Stimulated activated CD4-positive, alpha-beta T cell treated with anti-CD3 and anti-CD28 coated beads, Interleukin-2, amount 100 ng/mL, for 24 hours (primary cell): Measurements from ENCODE around the gene PLSCR1.
"Not testable (repeated sequence)": the region's sequence is repeated elsewhere in the genome, so short reads cannot be mapped to it uniquely, and the experiment has no call there.

Experiments
- DNase-seq, 2 donors: peaks; one replicate each; pipeline ENCODE4 v3.0.0-alpha.2; 2020

The PLSCR1 gene

DNA sequence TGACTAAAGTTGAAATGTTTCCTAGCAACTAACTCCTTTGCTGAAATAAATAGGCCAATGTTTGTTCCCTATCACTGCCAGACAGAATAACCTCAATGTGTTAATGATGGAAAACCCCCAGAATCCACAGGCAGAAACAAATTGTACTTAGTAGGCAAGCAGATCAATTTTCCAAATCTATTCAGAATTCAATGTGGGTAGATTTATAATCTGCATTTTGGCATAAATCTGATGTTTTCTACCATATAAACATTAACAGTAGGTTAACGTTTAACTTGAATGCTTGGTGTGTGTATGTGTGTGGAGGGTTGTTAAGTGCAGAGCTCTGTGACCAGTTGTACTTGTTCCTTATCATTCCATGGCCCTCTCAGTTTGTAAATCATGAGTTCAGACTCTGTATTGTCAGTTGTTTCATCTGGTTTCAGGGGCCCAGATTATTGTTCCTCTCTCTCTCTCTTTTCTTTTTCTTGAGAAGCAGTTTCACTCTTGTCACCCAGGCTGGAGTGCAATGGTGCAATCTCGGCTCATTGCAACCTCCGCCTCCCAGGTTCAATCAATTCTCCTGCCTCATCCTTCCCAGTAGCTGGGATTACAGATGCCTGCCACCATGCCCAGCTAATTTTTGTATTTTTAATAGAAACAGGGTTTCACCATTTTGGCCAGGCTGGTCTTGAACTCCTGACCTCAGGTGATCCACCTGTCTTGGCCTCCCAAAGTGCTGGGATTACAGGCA lies 32.8 kb downstream of the PLSCR1 start:
- DNase-seq: no peak

GRCh38 chr3:146507331-146508120 lies 36.9 kb downstream of the PLSCR1 start:
- no peak for DNase-seq

DNA sequence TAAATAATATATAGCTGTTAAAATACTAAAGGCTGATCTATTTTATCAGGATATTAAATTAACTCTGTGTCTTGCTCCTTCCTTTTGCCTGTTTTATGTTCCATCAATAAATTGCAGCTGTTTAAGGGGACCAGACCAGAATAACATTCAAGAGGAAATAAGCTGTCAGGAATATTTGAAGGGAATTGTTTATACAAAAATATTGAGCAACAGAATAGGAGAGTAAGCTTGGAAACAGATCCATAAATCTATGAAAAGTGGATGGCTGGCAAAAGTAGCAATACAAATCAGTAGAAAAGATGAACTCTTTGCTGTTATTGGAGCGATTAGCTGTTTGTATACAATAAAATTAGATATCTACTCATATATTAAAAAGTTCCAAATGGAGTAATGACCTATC lies 38.9 kb downstream of the PLSCR1 start:
- no peak for DNase-seq

- no peak for DNase-seq
Observed at GRCh38 chr3:146504498-146505197, 39.8 kb downstream of the PLSCR1 start.

GRCh38 chr3:146503461-146504202 lies 40.8 kb downstream of the PLSCR1 start:
- DNase-seq: peak in 1 of 2 donors; percentile 3

DNA sequence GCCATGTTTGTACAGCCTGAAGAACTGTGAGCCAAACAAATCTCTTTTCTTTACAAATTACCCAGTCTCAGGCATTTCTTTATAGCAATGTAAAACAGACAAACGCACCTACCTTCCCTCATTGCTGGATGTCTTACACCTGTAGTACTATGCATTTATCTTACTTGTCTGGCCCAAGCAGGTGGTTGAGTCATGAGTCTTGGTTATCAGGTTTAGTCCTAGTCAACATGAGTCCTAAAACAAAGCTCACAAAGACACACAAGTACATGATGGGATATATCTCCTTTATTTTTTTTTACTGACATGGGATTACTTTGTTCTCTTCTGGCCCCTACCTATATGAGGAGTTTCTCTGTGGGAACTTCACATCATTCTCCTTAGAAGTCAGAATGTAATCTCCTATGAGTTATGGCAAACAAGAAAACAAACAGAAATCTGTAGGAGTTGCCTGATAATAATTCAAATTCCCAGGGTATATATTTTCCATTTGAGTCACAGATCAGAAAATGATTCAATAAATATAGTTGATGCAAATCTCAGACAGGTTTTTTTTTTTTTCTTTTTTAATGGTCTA lies 41.4 kb downstream of the PLSCR1 start:
- DNase-seq: no peak

GRCh38 chr3:146501752-146502151 lies 42.7 kb downstream of the PLSCR1 start:
- DNase-seq: no peak

DNA sequence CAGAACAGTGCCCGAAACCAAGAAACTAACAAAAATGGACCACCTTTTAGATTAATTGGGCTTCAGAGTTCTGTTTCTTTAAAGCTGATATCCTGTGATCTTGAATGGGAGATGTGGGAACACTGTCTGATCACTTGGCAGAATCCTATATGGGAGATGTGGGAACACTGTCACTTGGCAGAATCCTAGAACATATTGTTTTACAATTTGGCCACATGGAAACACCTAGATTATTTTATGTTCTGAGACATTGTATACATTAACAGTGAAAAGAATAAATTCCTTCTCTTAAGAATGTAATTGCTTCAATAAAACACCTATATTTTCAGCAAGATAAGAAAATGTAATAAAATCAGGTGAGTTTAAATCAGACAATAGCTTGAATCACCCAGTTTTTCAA lies 44.7 kb downstream of the PLSCR1 start:
- no peak for DNase-seq

DNA sequence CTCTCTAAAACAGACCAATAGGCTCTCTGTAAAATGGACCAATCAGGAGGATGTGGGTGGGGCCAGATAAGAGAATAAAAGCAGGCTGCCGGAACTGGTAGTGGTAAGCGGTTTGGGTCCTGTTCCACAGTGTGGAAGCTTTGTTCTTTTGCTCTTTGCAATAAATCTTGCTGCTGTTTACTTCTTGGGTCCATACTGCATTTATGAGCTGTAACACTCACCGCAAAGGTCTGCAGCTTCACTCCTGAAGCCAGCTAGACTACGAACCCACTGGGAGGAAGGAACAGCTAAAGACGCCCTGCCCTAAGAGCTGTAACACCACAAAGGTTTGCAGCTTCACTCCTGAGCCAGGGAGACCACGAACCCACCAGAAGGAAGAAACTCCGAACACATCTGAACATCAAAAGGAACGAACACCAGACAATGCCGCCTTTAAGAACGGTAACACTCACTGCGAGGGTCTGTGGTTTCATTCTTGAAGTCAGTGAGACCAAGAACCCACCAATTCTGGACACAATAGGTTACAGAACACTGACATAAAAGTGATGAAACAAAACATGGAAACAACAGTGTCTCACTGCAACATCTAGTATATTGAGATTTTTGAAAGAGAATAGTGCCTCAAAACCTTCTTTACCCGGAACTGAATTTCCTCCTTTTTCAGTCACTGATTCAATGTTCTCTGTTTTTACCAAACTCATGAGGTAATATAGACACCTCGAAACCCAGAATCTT lies 46.2 kb downstream of the PLSCR1 start:
- DNase-seq: peak in 1 of 2 donors; percentile 13

GRCh38 chr3:146497145-146497843 lies 47.1 kb downstream of the PLSCR1 start:
- DNase-seq: not testable (repeated sequence)

DNA sequence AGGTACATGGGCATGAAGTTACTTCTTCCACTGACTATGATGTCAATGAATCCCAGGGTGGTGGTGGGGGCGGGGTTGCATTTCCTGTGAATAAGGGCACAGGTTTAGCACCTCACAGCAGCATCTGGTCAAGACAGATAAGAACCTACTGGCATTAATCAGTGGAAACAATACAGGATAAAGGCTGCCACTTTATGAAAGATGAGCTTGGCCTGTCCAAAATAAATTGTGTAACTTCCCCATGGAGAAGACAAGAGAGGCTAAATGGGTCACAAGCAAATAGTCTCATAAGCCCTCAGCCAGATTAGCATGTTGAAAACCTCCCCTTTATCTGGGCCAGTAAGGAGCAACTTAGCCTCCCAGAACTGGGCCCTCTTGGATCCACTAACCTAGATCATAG lies 47.7 kb downstream of the PLSCR1 start:
- DNase-seq: no peak

DNA sequence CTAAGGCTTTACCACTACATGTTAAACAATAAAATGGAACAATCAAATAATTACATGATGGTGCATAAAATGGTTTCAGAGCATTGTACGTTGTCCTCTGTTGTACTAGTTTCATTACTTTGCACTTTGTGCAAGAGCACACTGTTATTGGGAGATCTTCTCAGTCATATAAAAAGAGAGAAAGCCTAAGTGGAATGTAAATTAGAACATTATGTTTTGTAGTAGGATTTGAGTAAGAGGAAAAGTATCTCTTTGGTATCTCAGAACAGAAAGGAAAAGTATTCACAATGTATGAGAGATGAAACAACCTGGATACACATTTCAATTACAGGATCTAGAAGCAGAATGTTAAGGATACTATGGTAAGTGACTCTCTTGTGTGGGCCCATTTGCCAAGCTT lies 48.2 kb downstream of the PLSCR1 start:
- DNase-seq: no peak

- DNase-seq: no peak
Observed at GRCh38 chr3:146493761-146494160, 50.6 kb downstream of the PLSCR1 start.

GRCh38 chr3:146493221-146493620 lies 51.2 kb downstream of the PLSCR1 start:
- no peak for DNase-seq

DNA sequence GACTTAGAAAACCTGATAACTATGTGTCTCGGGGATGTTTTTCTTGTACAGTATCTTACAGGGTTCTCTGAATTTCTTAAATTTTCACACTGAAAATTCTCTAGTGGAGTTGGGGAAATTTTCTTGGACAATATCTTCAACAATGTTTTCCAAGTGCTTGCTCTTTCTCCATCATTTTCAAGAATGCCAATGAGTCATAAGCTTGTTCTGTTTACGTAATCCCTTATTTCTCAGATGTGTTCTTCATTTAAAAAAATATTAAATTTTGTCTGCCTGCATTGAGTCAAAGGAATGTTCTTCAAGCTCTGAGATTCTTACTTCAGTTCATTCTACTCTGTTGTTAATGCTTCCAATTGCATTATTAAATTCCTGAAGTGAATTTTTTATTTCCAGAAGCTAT lies 53.1 kb downstream of the PLSCR1 start:
- no peak for DNase-seq

- DNase-seq: no peak
Observed at GRCh38 chr3:146485297-146485696, 59.1 kb downstream of the PLSCR1 start.

DNA sequence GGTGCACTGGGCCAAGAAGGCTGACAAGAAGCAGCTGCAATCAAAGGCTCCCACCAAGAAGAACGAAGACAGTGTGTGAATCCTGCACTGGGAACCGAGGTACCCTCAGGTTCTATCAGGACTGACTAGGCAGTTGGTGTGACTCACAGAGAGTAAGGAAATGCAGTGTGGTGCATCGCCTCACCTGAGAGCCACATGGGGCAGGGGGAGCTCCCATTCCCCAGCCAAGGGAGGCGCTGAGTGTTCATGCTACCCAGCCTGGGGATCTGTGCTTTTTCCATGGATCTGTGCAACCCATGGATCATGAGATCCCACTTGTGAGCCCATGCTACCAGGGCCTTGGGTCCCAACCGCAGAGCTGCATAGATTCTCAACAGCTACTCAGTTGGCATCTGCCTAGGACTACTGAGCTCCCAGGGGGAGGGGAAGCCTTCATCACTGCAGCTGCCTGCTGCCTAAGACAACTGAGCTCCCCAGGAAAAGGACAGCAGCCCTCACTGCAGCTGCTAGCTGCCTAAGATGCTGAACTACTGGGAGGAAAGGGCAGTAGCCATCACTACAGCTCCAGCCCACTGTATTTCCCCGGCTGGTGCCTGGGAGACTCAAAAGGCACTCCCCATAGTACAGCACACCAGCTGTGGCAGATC lies 68.2 kb downstream of the PLSCR1 start:
- no peak for DNase-seq

GRCh38 chr3:146474976-146475375 lies 69.4 kb downstream of the PLSCR1 start:
- DNase-seq: not testable (repeated sequence)

GRCh38 chr3:146473726-146474125 lies 70.7 kb downstream of the PLSCR1 start:
- no peak for DNase-seq

DNA sequence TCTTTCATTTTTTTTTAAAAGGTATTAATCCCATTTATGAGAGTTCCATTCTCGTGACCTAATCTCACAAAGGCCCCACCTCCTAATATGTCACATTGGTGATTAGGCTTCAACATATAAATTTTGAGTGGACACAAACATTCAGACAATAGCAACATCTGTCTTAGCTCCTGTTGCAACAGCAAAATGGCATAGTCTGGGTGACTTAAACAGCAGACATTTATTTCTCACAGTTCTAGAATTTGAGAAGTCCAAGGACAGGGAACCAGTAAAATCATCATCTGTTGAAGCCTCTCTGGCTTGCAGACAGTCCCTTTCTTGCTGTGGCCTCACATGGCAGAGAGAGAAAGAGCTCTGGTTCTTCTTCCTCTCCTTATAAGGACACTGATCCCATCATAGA lies 71.8 kb downstream of the PLSCR1 start:
- DNase-seq: no peak

DNA sequence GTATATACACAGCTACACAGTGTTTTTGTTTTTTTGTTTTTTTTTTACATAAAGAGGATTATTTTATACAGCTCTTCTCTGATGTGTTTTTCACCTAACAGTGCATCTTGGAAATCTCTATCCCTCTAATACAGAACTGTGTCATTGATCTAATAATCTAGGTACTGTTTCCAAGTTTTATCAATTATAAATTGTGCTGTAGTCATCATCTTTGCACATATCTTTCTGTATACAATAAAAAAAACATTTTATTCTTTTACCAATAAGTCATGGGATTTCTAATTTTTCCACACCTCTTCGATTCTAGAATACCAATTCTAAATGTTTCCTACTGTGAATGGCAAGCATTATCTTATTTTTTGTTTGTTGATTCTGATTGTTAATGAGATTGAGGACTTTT lies 73.4 kb downstream of the PLSCR1 start:
- DNase-seq: no peak
